Skeletal muscle satellite cell (primary cell): Measurements from ENCODE around the gene CALCOCO1.

Source experiments
- H3K27me3 ChIP-seq: 2 replicates; pipeline ENCODE4 v1.7.0; 2013; ENCODE audit warnings: low read length; ENCODE audit not compliant: control insufficient read depth, insufficient read depth
- H3K36me3 ChIP-seq: 2 replicates; pipeline ENCODE4 v1.7.0; 2013; ENCODE audit warnings: mild to moderate bottlenecking, control low read depth, low read length; ENCODE audit not compliant: insufficient read depth
- H3K4me1 ChIP-seq: 2 replicates; pipeline ENCODE4 v1.7.0; 2013; ENCODE audit warnings: low read length; ENCODE audit not compliant: control insufficient read depth, insufficient read depth
- H3K4me2 ChIP-seq: 2 replicates; pipeline ENCODE4 v1.7.0; 2013; ENCODE audit warnings: mild to moderate bottlenecking, low read length
- H3K4me3 ChIP-seq: 2 replicates; pipeline ENCODE4 v1.7.0; 2013; ENCODE audit warnings: low read length
- H3K9ac ChIP-seq: 2 replicates; pipeline ENCODE4 v1.7.0; 2013; ENCODE audit warnings: mild to moderate bottlenecking, low read depth, low read length, moderate library complexity
- H3K9me3 ChIP-seq: replicated peaks from 2 replicates; pipeline ENCODE4 v1.7.0; 2013; ENCODE audit warnings: mild to moderate bottlenecking, control low read depth, low read length

Gene CALCOCO1

GRCh38 chr12:53706080-53706479 lies 21.2 kb downstream of the CALCOCO1 start:
- Histone ChIP-seq H3K9me3 (no peaks in the 10 kb centered on the region), H3K36me3 (no peaks in the 10 kb centered on the region), H3K27me3 (peaks cover 70% of the 10 kb centered on the region), H3K4me3 (no peak overlapping the region), H3K4me2 (no peak overlapping the region), H3K9ac (no peak overlapping the region), H3K4me1 (no peaks in the 10 kb centered on the region)

GRCh38 chr12:53703756-53704155 lies 23.5 kb downstream of the CALCOCO1 start:
- Histone ChIP-seq H3K4me3 (no peak overlapping the region), H3K9ac (no peak overlapping the region), H3K9me3 (no peaks in the 10 kb centered on the region), H3K4me1 (no peaks in the 10 kb centered on the region), H3K27me3 (peaks cover 74% of the 10 kb centered on the region), H3K4me2 (no peak overlapping the region), H3K36me3 (no peaks in the 10 kb centered on the region)

GRCh38 chr12:53701518-53702264 lies 25.6 kb downstream of the CALCOCO1 start:
- Histone ChIP-seq H3K27me3 (peaks cover 70% of the 10 kb centered on the region), H3K4me2 (no peak overlapping the region)

GRCh38 chr12:53700567-53700966 lies 26.7 kb downstream of the CALCOCO1 start:
- H3K27me3 ChIP-seq, result peaks cover 62% of the 10 kb centered on the region
- no peak overlapping the region for H3K9ac ChIP-seq
- no peaks in the 10 kb centered on the region for H3K36me3 ChIP-seq
- H3K4me3 ChIP-seq, result no peak overlapping the region
- H3K4me1 ChIP-seq, result peaks cover 7% of the 10 kb centered on the region
- H3K9me3 ChIP-seq, result no peaks in the 10 kb centered on the region
- H3K4me2 ChIP-seq, result no peak overlapping the region

More at GRCh38 chr12:53701518-53702264, 25.6 kb downstream of the CALCOCO1 start:
- Histone ChIP-seq H3K9me3 (no peaks in the 10 kb centered on the region), H3K36me3 (no peaks in the 10 kb centered on the region), H3K4me1 (no peaks in the 10 kb centered on the region), H3K4me3 (no peak overlapping the region), H3K9ac (no peak overlapping the region)

GRCh38 chr12:53699678-53700025 lies 27.6 kb downstream of the CALCOCO1 start:
- H3K9ac ChIP-seq, result no peak overlapping the region
- peaks cover 8% of the 10 kb centered on the region for H3K4me1 ChIP-seq
- no peak overlapping the region for H3K4me3 ChIP-seq
- H3K27me3 ChIP-seq, result peaks cover 69% of the 10 kb centered on the region
- H3K4me2 ChIP-seq, result no peak overlapping the region
- no peaks in the 10 kb centered on the region for H3K36me3 ChIP-seq
- H3K9me3 ChIP-seq, result no peaks in the 10 kb centered on the region

- Histone ChIP-seq H3K36me3 (no peaks in the 10 kb centered on the region), H3K4me3 (no peak overlapping the region), H3K9me3 (no peaks in the 10 kb centered on the region), H3K9ac (no peak overlapping the region), H3K27me3 (peaks cover 69% of the 10 kb centered on the region), H3K4me1 (peaks cover 8% of the 10 kb centered on the region), H3K4me2 (no peak overlapping the region)
Measured at GRCh38 chr12:53698948-53699677, 28.1 kb downstream of the CALCOCO1 start.

GRCh38 chr12:53696655-53697331 lies 30.5 kb downstream of the CALCOCO1 start:
- Histone ChIP-seq H3K9ac (no peak overlapping the region), H3K4me1 (peaks cover 8% of the 10 kb centered on the region), H3K9me3 (no peaks in the 10 kb centered on the region), H3K27me3 (peaks cover 57% of the 10 kb centered on the region), H3K4me2 (no peak overlapping the region), H3K36me3 (no peaks in the 10 kb centered on the region), H3K4me3 (no peak overlapping the region)

- H3K9ac ChIP-seq, result no peak overlapping the region
- no peaks in the 10 kb centered on the region for H3K36me3 ChIP-seq
- no peaks in the 10 kb centered on the region for H3K9me3 ChIP-seq
- H3K4me1 ChIP-seq, result peaks cover 8% of the 10 kb centered on the region
- H3K27me3 ChIP-seq, result peaks cover 52% of the 10 kb centered on the region
- peak overlapping the region; percentile 9 for H3K4me3 ChIP-seq
- H3K4me2 ChIP-seq, result peak overlapping the region; percentile 62
Measured at GRCh38 chr12:53696285-53696654, 31.0 kb downstream of the CALCOCO1 start.

GRCh38 chr12:53695152-53696145 lies 31.8 kb downstream of the CALCOCO1 start:
- H3K4me2 ChIP-seq, result peak overlapping the region; percentile 62
- H3K4me3 ChIP-seq, result peak overlapping the region; percentile 9
- H3K9me3 ChIP-seq, result no peaks in the 10 kb centered on the region
- peaks cover 45% of the 10 kb centered on the region for H3K27me3 ChIP-seq
- no peak overlapping the region for H3K9ac ChIP-seq
- peaks cover 8% of the 10 kb centered on the region for H3K4me1 ChIP-seq
- no peaks in the 10 kb centered on the region for H3K36me3 ChIP-seq

- Histone ChIP-seq H3K36me3 (no peaks in the 10 kb centered on the region), H3K9ac (no peak overlapping the region), H3K4me1 (peaks cover 8% of the 10 kb centered on the region), H3K27me3 (peaks cover 42% of the 10 kb centered on the region), H3K4me2 (no peak overlapping the region), H3K4me3 (no peak overlapping the region), H3K9me3 (no peaks in the 10 kb centered on the region)
Measured at GRCh38 chr12:53694756-53695151, 32.5 kb downstream of the CALCOCO1 start.

GRCh38 chr12:53688134-53688533 lies 39.1 kb downstream of the CALCOCO1 start:
- no peaks in the 10 kb centered on the region for H3K36me3 ChIP-seq
- no peaks in the 10 kb centered on the region for H3K4me1 ChIP-seq
- H3K9me3 ChIP-seq, result no peaks in the 10 kb centered on the region
- no peak overlapping the region for H3K9ac ChIP-seq
- no peak overlapping the region for H3K4me3 ChIP-seq
- no peak overlapping the region for H3K4me2 ChIP-seq
- H3K27me3 ChIP-seq, result peaks cover 21% of the 10 kb centered on the region
